GM23248 (cell line): Measurements from ENCODE around the gene VASH1.

Experiments used
- EZH2 ChIP-seq: fragments of 200-600 bp; sonication (generic); IDR thresholded peaks from 2 replicates; pipeline ENCODE4 v1.6.1; 2018; ENCODE audit warnings: antibody characterized with exemption, mild to moderate bottlenecking; ENCODE audit not compliant: insufficient read depth, poor library complexity, severe bottlenecking
- EZH2phosphoT487 ChIP-seq: fragments of 200-600 bp; sonication (generic); IDR thresholded peaks from 2 replicates; pipeline ENCODE4 v1.6.1; 2018; ENCODE audit warnings: antibody characterized with exemption, moderate library complexity, mild to moderate bottlenecking, low read depth; ENCODE audit not compliant: insufficient read depth

- TF ChIP-seq EZH2phosphoT487, result no peak
- no peak for TF ChIP-seq EZH2
Observed at GRCh38 chr14:76760331-76761135, 735 bp upstream of the VASH1 start.
